GM18511 (cell line): Measurements from ENCODE around the gene NDUFS6.

Experiments
- ATAC-seq: cut with Tn5 transposase; IDR thresholded peaks from one replicate; pipeline ENCODE4 v1.9.1; 2021; ENCODE audit warnings: mild to moderate bottlenecking, moderate library complexity; ENCODE audit not compliant: unreplicated experiment

The NDUFS6 gene

DNA sequence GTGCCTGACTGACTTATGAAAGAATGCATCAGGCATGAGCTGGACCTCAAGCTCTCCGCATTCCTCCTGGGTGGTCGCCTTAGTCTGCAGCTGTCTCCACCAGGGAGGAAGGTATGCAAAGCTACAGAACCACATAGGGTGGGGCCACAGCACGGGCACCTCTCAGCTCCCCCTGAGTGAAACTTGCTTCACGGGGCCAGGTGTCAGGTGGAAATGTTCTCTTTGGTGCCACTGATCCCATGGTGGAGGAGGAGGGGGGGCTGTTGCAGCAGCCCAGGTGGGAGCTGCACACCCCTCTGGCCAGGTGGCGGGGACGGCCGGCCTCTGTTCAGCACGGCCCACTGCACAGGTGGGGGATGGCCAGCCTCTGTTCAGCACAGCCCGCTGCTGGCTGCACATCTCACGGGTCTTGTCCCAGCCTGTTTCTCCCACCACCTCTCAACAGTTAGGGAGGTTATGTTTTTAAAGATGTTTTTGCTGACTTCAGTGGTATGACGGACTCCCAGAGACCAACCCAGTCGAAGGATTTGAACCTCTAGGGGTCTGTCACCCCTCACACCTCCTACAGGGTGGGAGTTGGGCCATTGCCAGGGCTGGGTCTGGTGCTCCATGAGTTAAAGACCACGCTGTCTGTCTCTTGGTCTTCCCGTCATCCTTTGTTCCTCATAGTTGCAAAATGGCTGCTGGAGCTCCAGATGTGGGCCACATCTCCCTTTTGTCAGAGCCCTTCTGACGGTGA lies 35.9 kb upstream of the NDUFS6 start:
- peak; percentile 86 for ATAC-seq

DNA sequence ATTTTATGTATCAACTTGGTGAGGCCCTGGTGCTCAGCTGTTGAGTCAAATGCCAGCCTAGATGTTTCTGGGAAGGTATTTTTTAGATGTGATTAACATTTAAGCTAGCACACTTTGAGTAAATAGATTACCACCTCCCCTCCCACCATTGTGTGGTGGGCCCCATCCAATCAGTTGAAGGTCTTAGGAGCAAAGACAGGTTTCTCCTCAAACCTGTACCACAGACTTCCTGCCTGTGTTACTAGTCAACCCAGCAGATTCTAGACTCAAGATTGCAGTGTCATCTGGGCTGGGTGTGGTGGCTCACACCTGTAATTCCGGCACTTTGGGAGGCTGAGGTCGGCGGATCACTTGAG lies 35.3 kb upstream of the NDUFS6 start:
- ATAC-seq = no peak

DNA sequence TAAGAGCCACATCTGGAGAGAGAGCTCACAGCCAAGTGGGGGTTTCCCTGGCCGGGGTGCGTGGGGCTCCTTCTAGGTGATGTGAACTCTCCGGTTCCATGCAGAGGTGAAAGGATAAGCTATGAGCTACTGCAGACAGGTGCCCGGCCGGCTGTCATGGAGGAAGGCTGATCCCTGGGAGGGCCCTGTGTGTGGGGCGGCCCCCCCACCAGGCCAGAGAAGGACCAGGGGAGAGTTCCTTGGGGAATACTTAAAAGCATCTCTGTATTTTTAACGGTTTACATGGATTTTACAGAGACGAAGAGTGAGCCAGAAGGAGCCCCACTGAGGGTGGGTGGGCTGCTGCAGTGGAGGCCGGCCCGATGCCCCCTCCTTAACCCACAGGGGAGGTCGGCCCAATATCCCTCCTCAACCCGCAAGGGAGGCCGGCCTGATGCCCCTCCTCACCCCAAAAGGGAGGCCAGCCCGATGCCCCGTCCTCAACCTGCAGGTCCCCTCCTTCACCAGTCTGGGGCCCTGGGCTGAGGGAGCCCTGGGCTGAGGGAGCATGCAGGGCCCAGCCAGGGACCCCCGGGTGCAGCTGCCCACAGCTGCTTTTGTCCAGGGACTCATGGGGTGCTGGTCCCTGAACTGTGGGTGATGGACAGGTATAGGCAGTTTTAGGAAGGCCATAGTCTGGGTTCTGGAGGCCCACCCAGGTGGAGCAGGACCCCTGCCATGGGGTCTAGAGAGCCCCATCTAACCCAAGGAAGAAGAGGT lies 33.5 kb upstream of the NDUFS6 start:
- no peak for ATAC-seq

DNA sequence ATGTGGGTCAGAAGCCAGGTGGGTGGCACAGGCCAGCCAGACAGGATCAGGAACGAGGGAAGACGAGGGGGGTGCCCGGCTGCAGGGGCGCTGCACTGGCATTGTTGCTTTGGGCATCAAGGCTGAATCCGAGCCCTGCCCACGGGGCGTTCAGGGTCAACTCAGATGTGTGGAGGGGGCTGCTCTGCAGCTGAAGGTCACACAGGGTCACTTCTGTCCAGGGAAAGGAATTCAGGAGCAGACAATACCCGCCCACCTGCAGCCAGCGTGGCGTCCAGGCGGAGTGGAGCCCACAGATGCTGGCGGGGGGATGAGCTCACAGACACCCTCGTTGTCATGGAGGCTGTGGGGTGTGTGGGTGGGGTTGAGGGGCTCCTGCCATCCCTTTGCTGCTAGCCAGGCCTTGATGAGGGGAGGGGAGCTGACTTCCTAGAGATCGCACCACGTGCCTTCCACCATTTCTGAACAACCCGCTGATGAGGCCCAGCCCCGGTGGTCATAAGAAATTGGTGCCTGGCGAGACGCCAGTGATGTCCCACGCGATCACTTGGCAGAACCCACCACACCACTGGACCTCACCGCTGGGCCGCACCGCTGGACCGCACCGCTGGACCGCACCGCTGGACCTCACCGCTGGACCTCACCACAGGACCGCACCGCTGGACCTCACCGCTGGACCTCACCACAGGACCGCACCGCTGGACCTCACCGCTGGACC lies 32.8 kb upstream of the NDUFS6 start:
- no peak for ATAC-seq

DNA sequence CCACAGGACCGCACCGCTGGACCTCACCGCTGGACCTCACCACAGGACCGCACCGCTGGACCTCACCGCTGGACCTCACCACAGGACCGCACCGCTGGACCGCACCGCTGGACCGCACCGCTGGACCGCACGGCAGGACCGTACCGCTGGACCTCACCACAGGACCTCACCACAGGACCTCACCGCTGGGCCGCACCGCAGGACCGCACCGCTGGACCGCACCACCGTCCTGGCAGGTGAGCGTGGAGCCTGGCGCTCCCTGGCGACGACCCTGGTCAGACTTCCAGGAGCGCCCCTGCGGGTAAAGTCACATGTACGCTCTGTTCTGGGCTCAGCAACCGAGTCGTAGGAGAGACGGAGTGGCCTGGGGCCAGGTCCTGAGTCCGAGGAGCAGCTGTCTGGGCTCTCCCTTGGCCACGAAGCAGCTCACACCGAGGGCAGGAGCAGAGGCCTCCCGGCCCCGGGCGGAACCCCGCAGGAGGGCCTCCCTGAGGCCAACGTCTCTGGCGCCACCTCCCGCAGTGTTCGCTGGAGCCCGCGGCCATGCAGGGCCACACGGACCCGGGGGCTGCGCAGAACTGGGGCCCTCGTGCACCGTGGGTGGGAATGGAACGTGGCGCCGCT lies 32.1 kb upstream of the NDUFS6 start:
- ATAC-seq = no peak

DNA sequence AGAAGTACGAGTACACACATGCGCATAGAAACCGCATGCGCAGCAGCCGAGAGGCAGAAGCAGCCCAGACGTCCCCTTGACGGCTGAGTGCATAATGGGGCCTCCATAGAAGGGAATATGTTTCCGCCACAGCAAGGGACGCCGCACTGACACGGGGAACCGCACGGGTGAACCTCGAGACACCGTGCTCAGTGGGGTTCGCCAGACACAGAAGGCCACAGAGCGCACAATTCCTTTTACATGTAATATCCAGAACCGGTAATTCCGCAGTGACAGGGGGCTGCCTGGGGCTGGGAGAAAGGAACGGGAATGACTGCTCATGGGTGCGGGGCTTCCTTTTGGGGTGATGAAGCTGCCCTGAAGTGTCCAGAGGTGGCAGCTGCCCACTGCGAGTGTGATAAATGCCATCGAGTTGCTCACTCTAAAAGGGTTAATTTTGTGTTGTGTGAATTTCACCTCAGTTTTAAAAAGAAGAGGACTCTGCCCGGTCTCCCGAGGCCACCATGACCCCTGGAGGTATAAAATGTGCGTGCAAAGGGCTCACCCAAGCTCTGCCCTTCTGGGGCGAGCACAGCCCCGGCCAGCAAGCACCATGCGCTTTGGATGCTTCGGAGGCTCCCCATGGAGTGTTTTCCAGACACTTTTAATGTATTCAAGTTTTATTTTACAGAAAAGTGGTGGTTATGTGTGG lies 31.3 kb upstream of the NDUFS6 start:
- no peak for ATAC-seq

DNA sequence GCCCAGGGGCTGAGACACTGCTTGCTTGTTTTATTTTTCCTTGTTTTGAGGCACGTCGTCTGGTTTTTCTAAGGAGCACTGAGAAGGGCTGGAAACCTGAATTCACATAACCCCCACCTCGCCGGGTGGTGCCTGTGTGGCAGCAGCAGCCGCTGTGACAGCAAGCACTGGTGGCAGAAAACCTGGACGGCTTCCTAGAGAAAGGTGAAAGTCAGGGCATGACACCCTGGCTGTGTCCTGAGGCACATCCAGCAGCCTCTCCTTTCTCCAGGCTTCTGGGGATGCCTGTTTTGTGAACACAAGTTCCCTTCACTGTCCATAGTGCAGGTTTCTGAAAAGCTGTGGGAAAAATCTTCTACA lies 30.8 kb upstream of the NDUFS6 start:
- no peak for ATAC-seq

DNA sequence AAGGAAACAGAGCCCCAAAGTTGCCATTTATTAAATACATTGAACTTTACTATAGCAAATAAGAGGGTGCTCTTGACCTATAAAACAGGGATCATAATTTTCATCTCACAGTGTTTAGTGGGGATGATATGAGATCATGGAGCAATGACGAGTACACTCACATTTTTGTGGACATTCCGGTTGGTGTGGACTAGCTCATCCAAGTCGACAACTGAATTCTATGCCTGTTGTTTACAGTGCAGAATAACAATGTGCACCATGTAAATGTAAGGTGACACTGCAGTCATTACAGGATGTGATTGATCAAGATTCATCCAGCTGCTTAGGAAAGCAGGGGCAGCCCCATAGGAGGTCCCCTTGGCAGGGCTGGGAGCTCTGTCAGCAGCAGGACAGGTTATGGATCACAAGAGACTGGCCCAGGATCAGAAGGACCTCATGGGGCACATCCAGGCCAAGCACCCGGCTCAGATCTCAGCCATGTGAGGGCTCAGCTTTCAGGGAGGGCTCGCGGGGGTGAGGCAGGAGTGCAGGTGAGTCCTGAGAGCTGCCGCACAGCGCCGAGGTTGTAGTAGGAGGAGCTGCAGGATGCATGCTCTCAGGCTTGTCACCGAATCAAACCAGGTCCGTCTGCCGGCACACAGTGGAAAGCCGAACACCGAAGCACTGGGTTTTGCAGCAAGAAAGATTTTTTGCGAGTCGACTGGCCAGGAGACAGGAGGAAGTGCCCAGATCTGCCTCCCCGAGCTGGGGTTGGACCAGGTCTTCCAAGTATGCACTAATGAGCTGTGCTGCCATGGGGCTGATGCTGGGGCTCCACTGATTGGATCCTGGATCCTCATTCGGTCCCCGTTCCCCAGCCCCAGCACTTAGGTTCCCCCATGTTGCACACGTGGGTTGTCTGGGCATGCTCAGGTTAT lies 29.8 kb upstream of the NDUFS6 start:
- no peak for ATAC-seq

DNA sequence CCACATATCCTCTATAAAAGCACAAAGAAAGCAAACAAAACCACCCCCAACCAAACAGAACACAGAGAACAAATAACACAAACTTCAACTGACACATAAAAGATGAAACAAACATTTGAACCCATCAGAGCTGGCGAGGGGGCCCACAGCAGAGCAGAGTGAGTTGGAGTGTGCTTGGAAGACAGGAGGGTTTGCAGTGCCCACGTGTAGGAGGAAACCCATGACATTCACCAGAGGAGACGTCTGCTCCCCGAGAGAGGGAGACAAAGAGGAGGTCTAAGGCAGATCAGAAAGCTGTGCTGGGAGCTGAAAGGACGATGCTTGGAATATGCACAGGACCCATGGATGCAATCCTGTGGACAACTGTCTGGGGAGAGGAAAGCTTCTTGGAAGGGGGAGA lies 28.6 kb upstream of the NDUFS6 start:
- ATAC-seq = peak; percentile 87

DNA sequence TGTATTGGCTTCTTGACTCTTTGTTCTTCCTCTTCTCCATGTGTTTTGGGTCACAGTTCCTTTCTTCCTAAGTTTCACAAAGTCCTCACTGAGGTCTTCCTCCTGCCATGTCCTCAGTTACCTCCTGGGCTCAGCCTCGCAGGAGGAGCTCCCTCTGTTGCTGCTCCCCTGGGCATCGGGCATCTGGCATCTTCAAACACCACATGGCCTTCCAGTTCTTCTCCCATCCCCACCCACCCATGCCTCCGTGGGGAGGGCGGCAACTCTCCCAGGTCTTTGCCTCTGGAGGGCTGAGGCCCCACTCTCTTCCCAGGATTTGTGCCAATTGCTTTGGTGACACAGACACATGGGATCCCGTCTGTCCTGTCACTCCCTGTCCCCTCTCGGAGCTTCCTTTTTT lies 24.4 kb upstream of the NDUFS6 start:
- ATAC-seq = no peak

DNA sequence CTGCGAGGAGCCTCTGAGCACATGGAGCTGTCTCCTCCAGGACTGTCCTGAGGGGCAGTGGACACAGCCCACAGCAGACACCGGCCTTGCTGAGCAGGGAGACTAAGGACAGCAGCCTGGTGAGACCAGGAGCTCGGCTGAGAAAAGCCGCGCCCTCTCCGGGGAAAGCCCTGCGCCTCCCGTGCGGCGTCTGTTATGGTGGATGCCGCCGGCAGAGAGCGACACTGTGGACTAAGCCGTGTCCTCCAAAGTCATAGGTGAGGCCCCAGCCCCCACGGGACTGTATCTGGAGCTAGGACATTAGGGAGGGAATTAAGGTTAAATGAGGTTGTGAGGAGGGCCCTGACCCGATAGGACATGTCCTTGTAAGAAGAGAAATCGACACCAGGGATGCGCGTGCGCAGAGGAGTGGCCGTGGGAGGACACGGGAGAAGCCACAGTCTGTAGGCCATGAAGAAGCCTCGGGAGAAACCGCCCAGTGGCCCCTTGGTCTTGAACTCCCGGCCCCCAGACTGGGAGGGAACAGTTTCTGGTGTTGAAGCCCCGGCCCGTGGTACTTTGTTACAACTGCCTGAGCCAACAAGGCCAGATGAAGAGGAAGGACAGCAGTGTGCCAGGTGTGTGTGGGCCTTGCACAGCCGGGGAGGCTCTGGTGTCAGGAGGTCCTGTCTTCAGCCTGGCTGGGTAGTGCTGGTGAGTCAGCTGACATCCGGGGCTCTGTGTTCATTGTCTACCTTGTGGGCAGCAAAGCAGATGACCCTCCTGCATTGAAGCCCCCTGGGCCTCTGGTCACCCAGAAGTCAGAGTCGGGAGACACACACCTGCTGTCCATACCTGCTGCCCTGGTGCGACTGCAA lies 23.7 kb upstream of the NDUFS6 start:
- ATAC-seq = no peak

DNA sequence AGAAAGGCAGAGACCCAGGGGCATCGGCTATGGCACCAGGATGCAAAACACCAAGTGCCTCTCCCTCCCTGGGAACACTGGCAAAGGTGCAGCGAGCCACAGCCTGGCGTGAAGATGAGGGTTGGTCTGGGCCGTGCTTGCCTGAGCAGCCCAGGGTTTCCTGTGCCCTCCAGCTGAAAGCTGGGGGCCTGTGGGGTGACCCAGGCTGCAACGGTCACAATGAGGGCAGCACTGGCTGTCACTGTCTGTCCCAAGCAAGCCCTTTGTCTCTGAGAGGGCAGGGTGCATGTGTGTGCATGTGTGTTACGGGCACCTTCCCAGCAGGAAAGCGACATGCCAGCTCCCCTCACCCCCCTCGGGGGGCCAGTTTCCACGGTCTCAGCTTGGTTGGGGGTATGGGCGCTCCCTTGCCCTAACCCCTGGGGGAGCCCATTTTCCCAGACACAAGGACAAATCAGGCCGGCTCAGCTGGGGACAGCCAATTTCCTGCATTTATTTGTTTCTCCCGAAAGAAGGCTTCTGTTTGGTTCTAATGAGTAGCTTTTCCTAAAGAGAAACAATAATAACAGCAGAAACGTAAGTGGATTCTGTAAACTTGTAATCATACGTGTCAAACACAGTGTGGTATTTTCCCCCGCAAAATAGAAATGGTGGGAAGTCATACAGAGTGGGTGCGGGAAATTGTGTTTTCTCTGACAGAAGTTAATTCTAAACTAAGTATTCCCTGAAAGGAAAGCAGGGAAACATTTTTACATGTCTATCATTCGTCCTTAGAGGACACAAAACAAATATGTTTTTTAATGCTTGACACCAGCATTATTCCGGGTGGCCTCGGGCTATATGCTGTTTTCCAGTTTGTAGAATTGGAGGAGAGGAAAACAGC lies 22.8 kb upstream of the NDUFS6 start:
- ATAC-seq = no peak

DNA sequence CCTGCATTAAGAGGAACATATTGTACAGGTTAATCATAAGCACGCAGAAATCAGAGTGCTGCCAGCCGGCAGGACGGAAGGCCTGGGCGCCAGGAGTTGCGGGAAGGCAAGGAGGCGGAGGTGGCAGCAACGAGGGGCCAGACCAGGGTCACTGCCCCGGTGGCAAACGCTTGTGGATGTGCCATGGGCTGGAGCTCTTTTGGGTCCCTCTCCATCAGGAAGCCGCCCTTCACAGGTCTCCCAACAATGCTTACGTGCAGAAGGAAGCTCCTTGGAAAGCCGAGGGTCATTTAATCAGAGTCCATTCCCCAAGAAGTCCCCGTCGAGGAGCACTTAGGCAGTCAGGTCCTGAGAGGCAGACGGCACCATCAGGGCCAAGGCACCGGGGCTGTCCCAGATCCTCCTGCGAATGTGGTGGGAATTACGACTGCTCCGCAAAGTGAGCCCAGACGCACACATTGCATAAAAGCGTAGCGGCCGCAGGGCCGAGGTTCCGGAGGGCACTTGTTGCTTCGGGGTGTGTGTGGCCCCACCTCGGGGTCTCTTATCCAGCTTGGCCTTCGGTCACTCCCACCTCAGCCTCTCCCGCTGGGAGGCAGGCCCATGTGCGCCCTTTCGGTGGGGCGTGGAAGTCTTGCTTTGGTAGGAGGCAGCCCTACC lies 22.1 kb upstream of the NDUFS6 start:
- ATAC-seq = no peak

DNA sequence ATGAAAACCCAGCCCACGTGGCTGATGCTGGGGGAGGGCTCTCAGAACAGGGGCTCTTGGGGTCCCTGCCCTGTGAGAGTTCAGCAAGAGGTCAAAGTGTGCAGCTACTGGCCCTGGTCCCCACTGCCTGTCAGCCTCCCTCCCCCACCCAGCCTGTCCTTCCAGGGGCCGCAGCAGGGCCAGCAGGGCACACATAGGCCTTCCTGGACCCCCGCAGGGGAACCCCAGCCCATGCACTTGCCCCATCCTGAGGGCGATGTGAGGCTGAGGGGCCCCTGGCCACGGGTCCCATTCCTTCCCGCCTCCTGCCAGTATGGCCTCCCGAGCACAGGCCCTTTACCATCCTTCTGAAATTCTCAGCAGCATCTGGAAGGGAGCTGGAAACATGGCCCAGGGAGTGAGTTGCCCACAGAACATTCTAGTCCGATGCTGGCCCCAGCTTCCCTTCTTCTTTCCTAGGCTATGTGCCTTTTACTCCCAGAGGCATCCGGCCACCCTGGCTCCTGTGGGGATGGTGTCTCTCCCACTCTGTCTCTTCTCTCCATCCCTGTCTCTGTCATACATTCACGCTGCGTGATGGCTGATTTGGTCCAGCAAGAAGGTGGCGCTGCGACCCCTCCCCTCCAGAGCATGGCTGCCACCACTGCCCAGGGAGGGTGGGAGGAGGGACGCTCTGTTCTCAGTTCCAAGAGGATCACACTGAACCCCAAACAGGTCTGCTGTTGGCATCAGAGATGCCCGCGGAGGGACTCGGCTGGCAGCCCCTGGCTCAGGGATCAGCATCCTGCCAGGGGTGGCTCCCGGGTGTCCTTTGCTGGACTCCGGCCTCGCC lies 21.2 kb upstream of the NDUFS6 start:
- no peak for ATAC-seq

DNA sequence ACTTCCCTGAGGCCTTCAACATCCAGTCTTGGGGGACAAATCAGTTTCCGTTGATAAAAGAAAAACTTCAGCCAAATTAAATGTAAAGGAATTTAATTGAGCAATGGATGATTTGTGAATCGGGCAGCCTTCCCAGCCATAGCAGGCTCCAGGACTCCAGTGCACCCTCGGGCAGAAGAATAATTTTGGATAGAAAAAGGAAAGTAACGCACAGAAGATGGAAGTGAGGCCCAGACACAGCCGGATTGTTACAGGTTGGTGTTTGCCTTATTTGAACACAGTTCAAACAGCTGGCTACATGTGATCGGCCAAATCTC lies 20.6 kb upstream of the NDUFS6 start:
- ATAC-seq = no peak

DNA sequence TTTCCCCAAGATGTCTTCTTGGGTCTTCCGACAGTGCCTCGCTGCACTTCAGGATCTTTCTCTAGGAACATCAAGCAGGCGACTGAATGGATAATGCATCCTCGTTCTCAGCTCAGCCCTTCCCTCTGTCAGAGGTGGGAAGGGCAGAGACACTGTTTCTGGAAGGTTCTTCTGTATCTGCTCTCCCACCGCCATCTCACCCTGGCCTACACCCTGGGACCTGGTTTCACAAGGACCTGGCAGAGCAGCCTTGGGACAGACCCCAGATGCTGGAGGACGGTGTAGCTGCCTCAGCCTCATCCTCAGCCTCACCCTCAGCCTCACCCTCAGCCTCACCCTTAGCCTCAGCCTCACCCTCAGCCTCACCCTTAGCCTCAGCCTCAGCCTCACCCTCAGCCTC lies 20.1 kb upstream of the NDUFS6 start:
- no peak for ATAC-seq
